Endometrial microvascular endothelial cells (primary cell): Measurements from ENCODE around the gene TRIP12. TPM values are rescaled to one million over a fixed set of nuclear protein-coding genes. Genes with fewer than 3 reads are reported as not detected.

Experiments used
- total RNA-seq: library from RNA; depleted of rRNA; stranded (reverse); fragments of >200 nt; gene quantifications from one replicate; pipeline ENCODE4 v1.2.3, GENCODE V29; 2015; ENCODE audit errors: inconsistent ontology term

Gene TRIP12
- total RNA-seq, 1 donor from 2014 or later: 141 TPM

Other genes starting within 250 kb of the TRIP12 start
- 3.2 TPM for gene DNER, start 207.5 kb downstream of the TRIP12 start, total RNA-seq
- 2.0 TPM for gene FBXO36, start 494 bp upstream of the TRIP12 start, total RNA-seq
- gene SLC16A14, start 146.9 kb upstream of the TRIP12 start, total RNA-seq: 0.09 TPM